ENCODE results near the gene PHACTR4. TPM values are rescaled to one million over a fixed set of nuclear protein-coding genes. Genes with fewer than 3 reads are reported as not detected.

Gene PHACTR4
- total and polyA plus RNA-seq, 2 of the 8 experiments (the other 6 are each of a cell fraction or from before 2014, with no cell fraction given), result 23.7 to 57.8 TPM

GRCh38 chr1:28534671-28535070 lies 165.1 kb downstream of the PHACTR4 start:
- Histone ChIP-seq H3K23ac (ENCODE audit: insufficient read length) (no peak overlapping the region), H2BK15ac (ENCODE audit: low read length) (no peak overlapping the region), H3K36me3 (ENCODE audit: control insufficient read depth in 2 of 4, insufficient read depth in 4 of 4, low read length in 3 of 4) (peaks cover 34 to 71% (median 60%) of the 10 kb centered on the region in 4 experiments), H2AFZ (ENCODE audit: low read length) (no peak overlapping the region), H3K9me3 (ENCODE audit: insufficient read depth in 2 of 2, low read depth in 1 of 2, low read length in 1 of 2) (no peaks in the 10 kb centered on the region), H3K56ac (replicated peaks; ENCODE audit: insufficient read length, low read depth, low read length) (no peak overlapping the region), H4K20me1 (replicated peaks in 1 of 2; ENCODE audit: control insufficient read depth in 1 of 2, insufficient read depth in 2 of 2, low read length in 2 of 2) (peaks cover 4 to 8% of the 10 kb centered on the region in 2 experiments), H3K4me3 (ENCODE audit: extremely low read depth in 1 of 4, insufficient read depth in 2 of 4, low read depth in 3 of 4, low read length in 4 of 4) (no peak overlapping the region), H3K27ac (ENCODE audit: low read depth, low read length) (no peak overlapping the region), H2BK12ac (ENCODE audit: low read depth, low read length) (no peak overlapping the region), H3K23me2 (ENCODE audit: low read depth, low read length) (no peaks in the 10 kb centered on the region), H3K14ac (ENCODE audit: insufficient read length) (no peak overlapping the region), H3K4me2 (ENCODE audit: insufficient read depth in 1 of 2, low read depth in 2 of 2, low read length in 2 of 2) (no peak overlapping the region), H4K5ac (ENCODE audit: insufficient read length, low read depth, low read length) (no peak overlapping the region), H4K8ac (ENCODE audit: extremely low read depth, insufficient read depth, low read length) (no peak overlapping the region), H3K4me1 (replicated peaks in 1 of 4; ENCODE audit: control insufficient read depth in 3 of 4, insufficient read depth in 4 of 4, low read length in 3 of 4) (no peaks in the 10 kb centered on the region), H2BK20ac (ENCODE audit: low read length) (no peak overlapping the region), H3K18ac (ENCODE audit: extremely low read depth, low read length) (no peak overlapping the region), H2AK5ac (ENCODE audit: low read depth, low read length) (no peak overlapping the region), H3K79me1 (ENCODE audit: low read depth, low read length) (peaks cover 5% of the 10 kb centered on the region; the same call in 1 of the 2 replicates), H3K79me2 (ENCODE audit: control insufficient read depth in 1 of 2, insufficient read depth in 2 of 2, low read length in 2 of 2) (no peaks in the 10 kb centered on the region), H3K4ac (replicated peaks; ENCODE audit: insufficient read length, low read depth, low read length) (no peak overlapping the region), H2BK120ac (replicated peaks; ENCODE audit: low read depth, low read length) (no peak overlapping the region), H3K27me3 (replicated peaks in 1 of 4; ENCODE audit: control insufficient read depth in 3 of 4, extremely low read depth in 1 of 4, insufficient read depth in 3 of 4, low read length in 3 of 4) (no peaks in the 10 kb centered on the region; a peak in 1 of 7 replicates), H4K91ac (replicated peaks; ENCODE audit: insufficient read length, low read length) (no peak overlapping the region), H2BK5ac (ENCODE audit: low read depth, low read length) (no peak overlapping the region), H3K9ac (replicated peaks in 1 of 4; ENCODE audit: extremely low read depth in 1 of 4, low read depth in 3 of 4, low read length in 3 of 4) (no peak overlapping the region)
- FAIRE-seq, result no peak
- 96% methylated on average over 6 of the region's 6 CpGs; no CpG with 5 or more reads in 1 of the 2 experiments for WGBS, 2 experiments (ENCODE audit: extremely low coverage in 1 of 2, insufficient coverage in 1 of 2, insufficient read length in 1 of 2, insufficient replicate concordance in 2 of 2, low coverage in 1 of 2, low lambda C conversion rate in 2 of 2, missing lambda C conversion rate in 1 of 2)
- POLR2A ChIA-PET (ENCODE audit: partially characterized antibody), result interaction anchor here (0.7 to 31.3 kb wide), 9 partner anchors 9 to 45 kb away, joined by 3 to 660 read pairs (median 4); no protein-coding TSS in a partner anchor
- CTCF ChIA-PET (ENCODE audit: partially characterized antibody), result interaction anchor here (0.5 to 1.6 kb wide), 4 partner anchors 11 to 1305 kb away, joined by 3 to 7 read pairs (median 4); partner anchors contain the start of gene TRNAU1AP
- no peak for DNase-seq (ENCODE audit: low read depth in 1 of 2, low spot score in 2 of 2)
- TF ChIP-seq ATF3 (IDR thresholded peaks at IDR 0.05; ENCODE audit: insufficient read depth, low read depth, low read length), result no peak
- TF ChIP-seq RFX5 (IDR thresholded peaks at IDR 0.05; ENCODE audit: borderline replicate concordance, low read depth, low read length), result no peak
- TF ChIP-seq MAFK (IDR thresholded peaks at IDR 0.05; ENCODE audit: low read depth, low read length), result no peak
- TF ChIP-seq KDM1A (IDR thresholded peaks at IDR 0.05; ENCODE audit: borderline replicate concordance, low read length), result no peak
- TF ChIP-seq SRF (IDR thresholded peaks at IDR 0.05; ENCODE audit: low read depth, low read length), result no peak
- no peak for TF ChIP-seq GTF2F1 (IDR thresholded peaks at IDR 0.05; ENCODE audit: borderline replicate concordance, low read depth, low read length)
- no peak for TF ChIP-seq SIX5 (IDR thresholded peaks at IDR 0.05; ENCODE audit: low read depth, low read length)
- no peak for TF ChIP-seq HDAC6 (IDR thresholded peaks at IDR 0.05; ENCODE audit: low read depth, low read length)
- no peak for TF ChIP-seq E2F6 (IDR thresholded peaks at IDR 0.05)
- no peak for TF ChIP-seq SAP30 (IDR thresholded peaks at IDR 0.05; ENCODE audit: insufficient read depth, insufficient replicate concordance, low read length)
- TF ChIP-seq CHD2 (IDR thresholded peaks at IDR 0.05; ENCODE audit: low read length), result no peak
- TF ChIP-seq NRF1 (IDR thresholded peaks at IDR 0.05; ENCODE audit: low read depth, low read length), result no peak
- no peak for TF ChIP-seq SP1 (IDR thresholded peaks at IDR 0.05; ENCODE audit: low read depth, low read length)

Data from H1 (cell line).